ENCODE data around the gene MTF2. TPM values are rescaled to one million over a fixed set of nuclear protein-coding genes. Genes with fewer than 3 reads are reported as not detected.

The MTF2 gene
- total and polyA plus RNA-seq, 9 of the 15 experiments (the other 6 are each of a cell fraction or from before 2014, with no cell fraction given): 29.3 to 124 (median 57.7) TPM

- TF ChIP-seq ZNF407 (IDR thresholded peaks at IDR 0.05; ENCODE audit: low read depth) (no peak), HDAC6 (IDR thresholded peaks at IDR 0.05; ENCODE audit: low read depth, low read length) (no peak), ZNF3 (CRISPR knock-in tag; IDR thresholded peaks at IDR 0.05) (no peak), SPI1 (IDR thresholded peaks at IDR 0.05; ENCODE audit: borderline replicate concordance, low read depth, low read length) (no peak), PHF8 (IDR thresholded peaks at IDR 0.05; ENCODE audit: borderline replicate concordance, low read length) (peak; percentile 82), CXXC5 (CRISPR knock-in tag; IDR thresholded peaks at IDR 0.05) (peak; percentile 98), ZNF282 (CRISPR knock-in tag; IDR thresholded peaks at IDR 0.05) (no peak), ARID3B (CRISPR knock-in tag; IDR thresholded peaks at IDR 0.05; ENCODE audit: borderline replicate concordance) (peak; percentile 70; the same call in 1 of the 2 replicates), THRA (IDR thresholded peaks at IDR 0.05) (no peak), E2F4 (CRISPR knock-in tag; IDR thresholded peaks at IDR 0.05; ENCODE audit: low read depth) (no peak; the same call in 1 of the 2 replicates), RB1 (IDR thresholded peaks at IDR 0.05; ENCODE audit: low read depth) (no peak; the same call in 1 of the 2 replicates), ELF4 (CRISPR knock-in tag; IDR thresholded peaks at IDR 0.05) (no peak), FOS (IDR thresholded peaks at IDR 0.05; ENCODE audit: extremely low read depth, insufficient read length) (no peak), MTF1 (CRISPR knock-in tag; IDR thresholded peaks at IDR 0.05; ENCODE audit: borderline replicate concordance) (no peak), ZKSCAN3 (CRISPR knock-in tag; IDR thresholded peaks at IDR 0.05) (no peak), ZNF717 (CRISPR knock-in tag; IDR thresholded peaks at IDR 0.05) (no peak)
Measured at GRCh38 chr1:93179886-93180722, 101.0 kb downstream of the MTF2 start, which contains the start of gene TMED5 (continued).

All from K562 (cell line).